ENCODE measurements around the gene GMDS.
A peak's percentile ranks its signal among the peaks of the same experiment; 100 is the strongest.

GMDS gene

DNA sequence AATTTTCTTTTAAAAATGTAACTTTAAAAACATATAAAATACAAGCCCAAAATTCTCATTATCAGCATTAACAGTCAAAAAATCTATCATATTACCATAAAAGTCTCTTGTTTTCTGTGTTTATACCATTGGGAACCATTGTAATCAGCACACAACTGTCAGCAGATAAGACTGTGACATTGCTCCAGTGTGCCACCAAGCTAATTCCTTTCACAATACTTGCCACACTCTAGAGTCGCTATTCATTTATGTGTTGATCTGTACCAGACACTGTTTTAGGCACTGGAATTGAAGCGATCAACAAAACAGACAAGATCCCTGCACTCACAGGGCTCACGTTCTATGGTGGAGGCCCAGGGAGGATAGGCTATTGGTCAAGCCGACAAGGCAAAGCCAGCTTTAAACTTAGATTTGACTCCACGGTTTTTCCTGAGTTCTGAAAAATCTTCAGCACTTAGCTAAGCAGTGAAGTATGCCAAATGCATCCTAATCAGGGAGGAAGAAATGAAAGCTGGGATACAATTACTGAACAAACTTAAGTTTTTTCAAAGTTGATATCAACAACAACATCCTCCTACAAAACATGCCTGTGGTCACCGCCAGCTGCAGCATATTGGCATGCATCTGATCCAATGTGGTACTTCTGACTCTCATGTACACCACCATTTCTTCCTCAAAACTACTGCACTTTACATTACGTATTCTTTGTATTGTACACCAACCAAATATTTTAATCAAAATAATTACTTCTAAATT lies 60.5 kb downstream of the GMDS start:
- no peak overlapping the region for H3K27ac Mint-ChIP-seq
- ATAC-seq (no peak), DNase-seq (no peak)
- H3K9me3 Mint-ChIP-seq: no peaks in the 10 kb centered on the region
- peaks cover 45% of the 10 kb centered on the region for H3K4me1 Mint-ChIP-seq
- H3K27me3 Mint-ChIP-seq: peaks cover 2% of the 10 kb centered on the region
- H3K36me3 Mint-ChIP-seq (ENCODE audit: low read depth): no peaks in the 10 kb centered on the region
- no peak overlapping the region for H3K4me3 Mint-ChIP-seq

DNA sequence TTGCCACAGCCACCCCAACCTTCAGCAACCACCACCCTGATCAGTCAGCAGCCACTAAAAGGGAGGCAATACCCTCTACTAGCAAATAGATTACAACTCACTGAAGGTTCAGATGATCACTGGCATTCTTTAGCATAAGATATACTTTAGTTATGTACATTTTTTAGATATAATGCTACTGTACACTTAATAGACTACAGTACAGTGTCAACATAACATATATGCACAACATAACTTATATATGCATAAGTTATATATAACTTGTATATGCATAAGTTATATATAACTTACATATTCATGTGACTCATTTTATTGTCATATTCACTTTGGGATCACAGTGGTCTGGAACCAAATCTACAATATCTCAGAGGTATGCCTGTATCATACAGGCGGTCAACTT lies 61.7 kb downstream of the GMDS start:
- no peaks in the 10 kb centered on the region for H3K9me3 Mint-ChIP-seq
- DNase-seq (no peak), ATAC-seq (no peak)
- H3K4me1 Mint-ChIP-seq: peaks cover 41% of the 10 kb centered on the region
- no peak overlapping the region for H3K27ac Mint-ChIP-seq
- H3K27me3 Mint-ChIP-seq: peaks cover 2% of the 10 kb centered on the region
- H3K4me3 Mint-ChIP-seq: no peak overlapping the region
- peaks cover 3% of the 10 kb centered on the region for H3K36me3 Mint-ChIP-seq (ENCODE audit: low read depth)

DNA sequence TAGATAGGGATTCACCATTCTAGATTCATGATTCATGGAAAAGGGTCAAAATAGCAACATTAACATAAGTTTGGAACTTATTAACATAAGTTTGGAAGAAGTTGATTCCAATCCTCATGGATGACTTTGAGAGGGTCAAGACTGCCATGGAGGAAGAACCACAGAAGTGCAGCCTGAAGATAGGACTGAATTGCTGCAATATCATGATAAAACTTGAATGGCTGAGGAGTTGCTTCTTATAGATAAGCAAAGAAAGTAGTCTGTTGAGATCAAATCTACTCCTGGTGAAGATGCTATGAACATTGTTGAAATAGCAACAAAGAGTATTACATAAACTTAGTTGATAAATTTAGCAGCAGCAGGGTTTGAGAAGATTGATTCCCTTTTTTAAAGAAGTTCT lies 62.2 kb downstream of the GMDS start:
- H3K36me3 Mint-ChIP-seq (ENCODE audit: low read depth): peaks cover 4% of the 10 kb centered on the region
- H3K27me3 Mint-ChIP-seq: peaks cover 2% of the 10 kb centered on the region
- peaks cover 41% of the 10 kb centered on the region for H3K4me1 Mint-ChIP-seq
- H3K27ac Mint-ChIP-seq: no peak overlapping the region
- no peak overlapping the region for H3K4me3 Mint-ChIP-seq
- H3K9me3 Mint-ChIP-seq: peaks cover 3% of the 10 kb centered on the region
- DNase-seq: no peak
- ATAC-seq: no peak

DNA sequence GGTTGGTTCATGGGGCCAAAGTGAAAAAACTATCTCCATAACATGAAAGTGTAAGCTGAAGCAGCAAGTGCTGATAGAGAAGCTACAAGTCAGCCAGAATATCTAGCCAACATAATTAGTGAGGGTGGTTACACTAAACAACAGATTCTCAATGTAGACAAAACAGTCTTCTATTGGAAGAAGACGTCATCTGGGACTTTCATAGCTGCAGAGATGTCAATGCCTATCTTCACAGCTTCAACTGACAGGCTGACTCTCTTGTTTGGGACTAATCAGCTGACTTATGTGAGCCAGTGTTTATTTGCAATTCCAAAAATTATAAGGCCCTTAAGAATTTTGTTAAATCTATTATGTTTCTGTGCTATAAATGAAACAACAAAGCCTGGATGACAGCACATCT lies 63.2 kb downstream of the GMDS start:
- DNase-seq (no peak), ATAC-seq (no peak)
- peaks cover 12% of the 10 kb centered on the region for H3K9me3 Mint-ChIP-seq
- H3K36me3 Mint-ChIP-seq (ENCODE audit: low read depth): peaks cover 12% of the 10 kb centered on the region
- H3K4me3 Mint-ChIP-seq: no peak overlapping the region
- no peak overlapping the region for H3K27ac Mint-ChIP-seq
- peaks cover 34% of the 10 kb centered on the region for H3K4me1 Mint-ChIP-seq
- H3K27me3 Mint-ChIP-seq: peaks cover 2% of the 10 kb centered on the region

GRCh38 chr6:2181567-2181966 lies 63.8 kb downstream of the GMDS start:
- DNase-seq: no peak
- ATAC-seq: peak; percentile 49
- Mint-ChIP-seq H3K4me1 (peaks cover 29% of the 10 kb centered on the region), H3K27me3 (peaks cover 2% of the 10 kb centered on the region), H3K27ac (no peak overlapping the region), H3K4me3 (no peak overlapping the region), H3K36me3 (ENCODE audit: low read depth) (peaks cover 12% of the 10 kb centered on the region), H3K9me3 (peaks cover 12% of the 10 kb centered on the region)

DNA sequence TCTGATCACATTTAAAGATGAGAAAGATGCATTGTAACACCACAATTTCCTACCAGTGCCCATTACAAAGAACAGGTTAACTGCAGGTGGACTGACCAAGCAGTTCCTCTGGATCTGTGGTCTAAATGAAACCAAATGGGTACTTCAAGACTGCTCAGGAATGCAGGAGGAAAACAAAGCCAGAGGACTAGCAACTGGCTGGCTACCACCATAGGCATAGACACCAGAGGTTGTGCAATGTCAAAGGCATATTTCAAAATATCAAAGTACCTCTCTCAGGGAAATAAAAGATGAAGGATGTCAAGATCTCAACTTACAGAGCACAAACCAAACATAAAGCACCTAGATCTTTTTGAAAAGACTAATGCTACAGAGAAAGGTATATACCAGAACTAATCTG lies 65.5 kb downstream of the GMDS start:
- peaks cover 12% of the 10 kb centered on the region for H3K9me3 Mint-ChIP-seq
- no peak for ATAC-seq
- DNase-seq: no peak
- peaks cover 12% of the 10 kb centered on the region for H3K36me3 Mint-ChIP-seq (ENCODE audit: low read depth)
- H3K27ac Mint-ChIP-seq: no peak overlapping the region
- peaks cover 2% of the 10 kb centered on the region for H3K27me3 Mint-ChIP-seq
- H3K4me3 Mint-ChIP-seq: no peak overlapping the region
- H3K4me1 Mint-ChIP-seq: peaks cover 30% of the 10 kb centered on the region

DNA sequence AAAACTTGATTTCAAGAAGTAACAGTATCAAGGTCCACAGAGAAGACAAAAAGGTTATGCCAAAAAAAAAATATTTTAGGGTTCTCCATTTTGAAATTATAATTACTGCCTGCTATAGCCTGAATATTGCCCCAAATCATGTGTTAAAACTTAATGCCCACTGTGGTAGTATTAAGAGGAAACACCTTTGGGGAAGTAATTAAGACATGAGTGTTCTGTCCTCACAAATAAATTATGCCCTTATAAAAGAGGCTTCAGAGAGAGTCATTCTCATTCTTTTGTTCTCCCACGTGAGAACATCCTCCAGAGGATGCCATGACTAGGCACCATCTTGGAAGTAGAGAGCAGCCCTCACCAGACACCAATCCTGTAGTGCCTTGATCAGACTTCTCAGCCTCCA lies 66.2 kb downstream of the GMDS start:
- Mint-ChIP-seq H3K27me3 (peaks cover 2% of the 10 kb centered on the region), H3K4me1 (peaks cover 28% of the 10 kb centered on the region), H3K9me3 (peaks cover 12% of the 10 kb centered on the region), H3K4me3 (no peak overlapping the region), H3K36me3 (ENCODE audit: low read depth) (peaks cover 12% of the 10 kb centered on the region), H3K27ac (no peak overlapping the region)
- DNase-seq: no peak
- ATAC-seq: no peak

- no peak for DNase-seq
- Mint-ChIP-seq H3K27me3 (peaks cover 1% of the 10 kb centered on the region), H3K27ac (no peak overlapping the region)
These were observed 67.3 kb downstream of the GMDS start for GRCh38 chr6:2178125-2178524.

GRCh38 chr6:2175825-2176224 lies 69.6 kb downstream of the GMDS start:
- peaks cover 12% of the 10 kb centered on the region for H3K36me3 Mint-ChIP-seq (ENCODE audit: low read depth)
- ATAC-seq: no peak
- H3K4me3 Mint-ChIP-seq: no peak overlapping the region
- peaks cover 21% of the 10 kb centered on the region for H3K4me1 Mint-ChIP-seq
- peaks cover 12% of the 10 kb centered on the region for H3K9me3 Mint-ChIP-seq
- DNase-seq: no peak
- no peak overlapping the region for H3K27ac Mint-ChIP-seq
- no peaks in the 10 kb centered on the region for H3K27me3 Mint-ChIP-seq

More at GRCh38 chr6:2178125-2178524, 67.3 kb downstream of the GMDS start:
- peaks cover 12% of the 10 kb centered on the region for H3K36me3 Mint-ChIP-seq (ENCODE audit: low read depth)
- ATAC-seq: no peak
- peaks cover 12% of the 10 kb centered on the region for H3K9me3 Mint-ChIP-seq
- H3K4me1 Mint-ChIP-seq: peaks cover 21% of the 10 kb centered on the region
- no peak overlapping the region for H3K4me3 Mint-ChIP-seq

DNA sequence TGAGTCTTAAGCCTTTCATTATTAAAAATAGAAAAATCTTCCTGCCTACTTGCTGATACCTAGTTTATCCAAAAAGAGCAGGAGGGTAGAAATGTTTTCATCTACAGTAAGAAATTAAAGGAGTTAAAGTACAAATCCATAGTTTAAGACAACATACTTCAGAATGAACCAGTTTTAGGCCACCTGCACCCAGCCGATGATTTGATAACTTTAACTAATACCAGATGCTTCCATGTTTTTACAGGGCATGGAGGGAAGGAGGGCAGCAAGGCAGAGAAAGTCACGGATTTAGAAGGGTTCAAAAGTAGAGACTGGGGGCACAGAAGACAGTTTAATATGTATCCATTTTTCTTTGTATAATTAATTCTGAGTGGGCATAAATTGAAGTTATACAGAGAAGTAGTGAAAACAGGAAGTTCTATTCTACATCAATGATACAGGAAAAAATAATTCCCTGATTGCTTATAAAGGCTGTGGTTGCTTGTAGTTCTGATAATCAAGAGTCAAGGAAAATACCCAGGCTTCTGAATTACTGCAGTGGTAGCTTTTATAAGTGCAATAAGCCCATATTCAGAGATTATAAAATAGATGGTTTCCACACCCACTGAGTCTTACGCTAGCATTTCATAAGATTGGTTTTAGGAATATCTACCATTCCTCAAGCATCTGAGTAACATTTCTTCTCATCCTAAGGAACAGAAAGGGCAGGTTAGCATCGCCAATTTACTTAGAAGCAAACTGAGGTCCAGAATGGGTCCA lies 72.0 kb downstream of the GMDS start:
- Mint-ChIP-seq H3K36me3 (ENCODE audit: low read depth) (peaks cover 8% of the 10 kb centered on the region), H3K9me3 (peaks cover 10% of the 10 kb centered on the region), H3K27ac (no peak overlapping the region), H3K27me3 (no peaks in the 10 kb centered on the region), H3K4me1 (peaks cover 21% of the 10 kb centered on the region), H3K4me3 (no peak overlapping the region)
- ATAC-seq (no peak), DNase-seq (no peak)

- Mint-ChIP-seq H3K4me3 (no peak overlapping the region), H3K4me1 (peaks cover 21% of the 10 kb centered on the region), H3K27me3 (no peaks in the 10 kb centered on the region), H3K36me3 (ENCODE audit: low read depth) (no peaks in the 10 kb centered on the region), H3K9me3 (no peaks in the 10 kb centered on the region), H3K27ac (no peak overlapping the region)
- DNase-seq (no peak), ATAC-seq (no peak)
These were observed 73.7 kb downstream of the GMDS start for GRCh38 chr6:2171728-2172127.

- ATAC-seq (no peak), DNase-seq (no peak)
- no peaks in the 10 kb centered on the region for H3K36me3 Mint-ChIP-seq (ENCODE audit: low read depth)
- H3K27ac Mint-ChIP-seq: no peak overlapping the region
- H3K9me3 Mint-ChIP-seq: no peaks in the 10 kb centered on the region
- no peak overlapping the region for H3K4me3 Mint-ChIP-seq
- H3K4me1 Mint-ChIP-seq: peaks cover 15% of the 10 kb centered on the region
- H3K27me3 Mint-ChIP-seq: no peaks in the 10 kb centered on the region
These were observed 76.9 kb downstream of the GMDS start for GRCh38 chr6:2168480-2168879.

- no peak for ATAC-seq
- H3K27me3 Mint-ChIP-seq: no peaks in the 10 kb centered on the region
- no peaks in the 10 kb centered on the region for H3K36me3 Mint-ChIP-seq (ENCODE audit: low read depth)
- no peak for DNase-seq
- no peaks in the 10 kb centered on the region for H3K9me3 Mint-ChIP-seq
- no peak overlapping the region for H3K4me3 Mint-ChIP-seq
- peaks cover 23% of the 10 kb centered on the region for H3K4me1 Mint-ChIP-seq
- no peak overlapping the region for H3K27ac Mint-ChIP-seq
These were observed 78.7 kb downstream of the GMDS start for GRCh38 chr6:2166717-2167116.

DNA sequence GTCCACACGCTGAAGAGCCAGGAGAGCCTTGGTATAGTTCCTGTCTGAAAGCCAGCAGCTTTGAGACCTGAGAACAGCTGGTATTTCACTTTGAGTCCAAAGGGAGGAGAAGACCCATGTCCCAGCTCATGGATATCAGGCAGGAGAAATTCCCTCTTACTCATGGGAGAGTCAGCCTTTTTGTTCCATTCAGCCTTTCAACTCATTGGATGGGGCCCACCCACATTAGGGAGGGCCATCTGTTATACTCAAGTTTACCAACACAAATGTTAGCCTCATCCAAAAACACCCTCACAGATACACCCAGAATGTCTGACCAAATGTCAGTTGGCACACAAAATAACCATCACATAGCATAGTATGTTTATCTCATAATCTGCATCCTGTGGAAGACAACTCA lies 80.1 kb downstream of the GMDS start:
- ATAC-seq (no peak), DNase-seq (no peak)
- Mint-ChIP-seq H3K36me3 (ENCODE audit: low read depth) (no peaks in the 10 kb centered on the region), H3K27me3 (no peaks in the 10 kb centered on the region), H3K9me3 (no peaks in the 10 kb centered on the region), H3K27ac (no peak overlapping the region), H3K4me3 (no peak overlapping the region), H3K4me1 (peaks cover 21% of the 10 kb centered on the region)

DNA sequence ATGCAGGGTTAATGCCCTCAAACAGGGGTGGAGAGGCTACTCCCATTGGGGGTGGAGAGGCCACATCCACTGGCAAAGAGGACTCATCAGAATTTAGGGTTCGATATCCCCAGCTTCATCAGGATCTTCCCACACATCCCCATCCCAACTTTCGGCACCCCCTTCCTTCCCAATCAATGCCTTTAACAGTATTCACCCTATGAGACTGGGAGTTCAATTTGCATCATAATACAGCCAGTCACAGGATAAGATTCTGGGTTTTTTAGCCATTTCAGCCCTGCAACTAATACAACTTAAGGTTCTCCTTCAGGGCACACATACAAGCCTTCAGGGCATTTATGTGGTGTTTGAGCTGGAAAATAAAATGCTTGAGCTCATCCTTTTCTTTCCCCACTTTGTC lies 80.9 kb downstream of the GMDS start:
- Mint-ChIP-seq H3K9me3 (no peaks in the 10 kb centered on the region), H3K4me3 (no peak overlapping the region), H3K27ac (no peak overlapping the region), H3K4me1 (peaks cover 21% of the 10 kb centered on the region), H3K27me3 (no peaks in the 10 kb centered on the region), H3K36me3 (ENCODE audit: low read depth) (no peaks in the 10 kb centered on the region)
- no peak for ATAC-seq
- DNase-seq: no peak

Data from activated naive CD8-positive, alpha-beta T cell treated with anti-CD3 and anti-CD28 coated beads, Interleukin-2, amount 50 U/mL, for 24 hours (primary cell).